ENCODE results near the gene THEM5.

THEM5 gene

GRCh38 chr1:151839457-151840403 is 13.8 kb downstream of the THEM5 start, which contains the start of gene C2CD4D:
Gene C2CD4D, minus strand, starts transcription at chr1:151839820. Its CDS starts 831 bp downstream, at chr1:151838989.
- peak; percentile 55 for DNase-seq (ENCODE audit: low read depth)

GRCh38 chr1:151839082-151839412 is 14.5 kb downstream of the THEM5 start:
- no peak for DNase-seq (ENCODE audit: low read depth)

GRCh38 chr1:151838222-151839081 is 15.1 kb downstream of the THEM5 start:
- DNase-seq (ENCODE audit: low read depth), result no peak

- DNase-seq (ENCODE audit: low read depth), result no peak
Measured at GRCh38 chr1:151837884-151838221, 15.7 kb downstream of the THEM5 start.

- DNase-seq (ENCODE audit: low read depth), result no peak
Measured at GRCh38 chr1:151837197-151837596, 16.3 kb downstream of the THEM5 start.

- no peak for DNase-seq (ENCODE audit: low read depth)
Measured at GRCh38 chr1:151835596-151835995, 17.9 kb downstream of the THEM5 start.

GRCh38 chr1:151834239-151834638 is 19.3 kb downstream of the THEM5 start:
- DNase-seq (ENCODE audit: low read depth), result no peak

GRCh38 chr1:151833172-151833900 is 20.2 kb downstream of the THEM5 start:
- no peak for DNase-seq (ENCODE audit: low read depth)

- no peak for DNase-seq (ENCODE audit: low read depth)
Measured at GRCh38 chr1:151832318-151832980, 21.1 kb downstream of the THEM5 start.

GRCh38 chr1:151831605-151832004 is 21.9 kb downstream of the THEM5 start, which contains the start of gene RORC:
Gene RORC, minus strand, starts transcription at chr1:151831802. Its CDS starts 38 bp downstream, at chr1:151831764.
- no peak for DNase-seq (ENCODE audit: low read depth)

- no peak for DNase-seq (ENCODE audit: low read depth)
Measured at GRCh38 chr1:151831256-151831591, 22.3 kb downstream of the THEM5 start.

- DNase-seq (ENCODE audit: low read depth), result no peak
Measured at GRCh38 chr1:151830055-151830454, 23.5 kb downstream of the THEM5 start.

GRCh38 chr1:151829352-151830046 is 24.0 kb downstream of the THEM5 start:
- DNase-seq (ENCODE audit: low read depth), result no peak

- DNase-seq (ENCODE audit: low read depth), result no peak
Measured at GRCh38 chr1:151828921-151829320, 24.6 kb downstream of the THEM5 start.

GRCh38 chr1:151827853-151828252 is 25.7 kb downstream of the THEM5 start:
- DNase-seq (ENCODE audit: low read depth), result no peak

- peak; percentile 48 for DNase-seq (ENCODE audit: low read depth)
Measured at GRCh38 chr1:151825751-151826660, 27.5 kb downstream of the THEM5 start.

- no peak for DNase-seq (ENCODE audit: low read depth)
Measured at GRCh38 chr1:151825204-151825603, 28.3 kb downstream of the THEM5 start.

- DNase-seq (ENCODE audit: low read depth), result no peak
Measured at GRCh38 chr1:151823175-151823574, 30.3 kb downstream of the THEM5 start.

- DNase-seq (ENCODE audit: low read depth), result peak; percentile 64
Measured at GRCh38 chr1:151822404-151822803, 31.1 kb downstream of the THEM5 start.

- DNase-seq (ENCODE audit: low read depth), result no peak
Measured at GRCh38 chr1:151820940-151821339, 32.6 kb downstream of the THEM5 start.

Measured in stimulated activated CD4-positive, alpha-beta T cell treated with anti-CD3 and anti-CD28 coated beads, Interleukin-2, amount 100 ng/mL, for 4 hours (primary cell).